ENCODE data around the gene TRERF1.
"Not testable (repeated sequence)": the region's sequence is repeated elsewhere in the genome, so short reads cannot be mapped to it uniquely, and the experiment has no call there.

Gene TRERF1

GRCh38 chr6:42228305-42228704, 223.4 kb downstream of the TRERF1 start:
- no peak for DNase-seq

- DNase-seq: no peak
These were observed 224.4 kb downstream of the TRERF1 start for GRCh38 chr6:42227173-42227850.

- DNase-seq: no peak
These were observed 225.0 kb downstream of the TRERF1 start for GRCh38 chr6:42226645-42227143.

- no peak for DNase-seq
These were observed 225.5 kb downstream of the TRERF1 start for GRCh38 chr6:42226161-42226611.

- no peak for DNase-seq
These were observed 226.3 kb downstream of the TRERF1 start for GRCh38 chr6:42225419-42225818.

GRCh38 chr6:42225029-42225339, 226.7 kb downstream of the TRERF1 start:
- no peak for DNase-seq

- no peak for DNase-seq
These were observed 227.3 kb downstream of the TRERF1 start for GRCh38 chr6:42224222-42225028.

GRCh38 chr6:42222448-42222847, 229.3 kb downstream of the TRERF1 start:
- DNase-seq: no peak

- DNase-seq: no peak
These were observed 230.2 kb downstream of the TRERF1 start for GRCh38 chr6:42221546-42221945.

GRCh38 chr6:42220807-42221206, 230.9 kb downstream of the TRERF1 start:
- no peak for DNase-seq

- DNase-seq: peak; percentile 53 to 96 (median 85)
These were observed 234.0 kb downstream of the TRERF1 start, which contains the start of gene MRPS10 for GRCh38 chr6:42217519-42218367. Gene MRPS10, minus strand, starts transcription at chr6:42217861. Its CDS starts 12 bp downstream, at chr6:42217849.

GRCh38 chr6:42217157-42217518, 234.6 kb downstream of the TRERF1 start:
- no peak for DNase-seq

GRCh38 chr6:42216495-42216894, 235.2 kb downstream of the TRERF1 start:
- not testable (repeated sequence) for DNase-seq

GRCh38 chr6:42212442-42212841, 239.3 kb downstream of the TRERF1 start:
- no peak for DNase-seq

GRCh38 chr6:42211726-42212125, 240.0 kb downstream of the TRERF1 start:
- no peak for DNase-seq

GRCh38 chr6:42210551-42210950, 241.2 kb downstream of the TRERF1 start:
- DNase-seq: no peak

- not testable (repeated sequence) for DNase-seq
These were observed 244.2 kb downstream of the TRERF1 start for GRCh38 chr6:42207559-42207958.

GRCh38 chr6:42204768-42205282, 246.9 kb downstream of the TRERF1 start:
- DNase-seq: no peak

GRCh38 chr6:42203183-42203582, 248.5 kb downstream of the TRERF1 start:
- DNase-seq: no peak

- not testable (repeated sequence) for DNase-seq
These were observed 249.4 kb downstream of the TRERF1 start for GRCh38 chr6:42202131-42202915.

- DNase-seq: no peak
These were observed 250.3 kb downstream of the TRERF1 start for GRCh38 chr6:42201382-42201781.

Data from amygdala (tissue), 56 donors.